ENCODE data around the gene TTLL11.

DNA sequence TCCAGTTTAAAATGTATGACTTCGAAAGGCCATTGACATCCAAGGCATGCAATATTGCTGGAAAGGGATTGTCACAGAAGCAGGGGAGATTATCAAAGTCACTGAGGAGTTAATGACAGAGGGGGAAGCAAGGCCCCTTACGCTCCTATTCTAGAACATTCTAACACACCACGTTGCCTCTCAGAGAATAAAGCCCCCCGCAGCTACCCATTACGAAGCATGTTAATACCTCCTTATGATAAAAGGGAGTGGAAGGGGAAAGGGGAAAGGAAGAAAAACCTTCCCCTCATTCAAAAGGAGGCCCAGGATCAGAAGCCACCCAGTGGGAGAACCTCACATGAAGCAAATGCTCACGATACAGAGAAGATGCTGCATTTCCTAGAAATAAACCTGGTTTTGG is 228.0 kb downstream of the TTLL11 start:
- TF ChIP-seq, protein P1, sequence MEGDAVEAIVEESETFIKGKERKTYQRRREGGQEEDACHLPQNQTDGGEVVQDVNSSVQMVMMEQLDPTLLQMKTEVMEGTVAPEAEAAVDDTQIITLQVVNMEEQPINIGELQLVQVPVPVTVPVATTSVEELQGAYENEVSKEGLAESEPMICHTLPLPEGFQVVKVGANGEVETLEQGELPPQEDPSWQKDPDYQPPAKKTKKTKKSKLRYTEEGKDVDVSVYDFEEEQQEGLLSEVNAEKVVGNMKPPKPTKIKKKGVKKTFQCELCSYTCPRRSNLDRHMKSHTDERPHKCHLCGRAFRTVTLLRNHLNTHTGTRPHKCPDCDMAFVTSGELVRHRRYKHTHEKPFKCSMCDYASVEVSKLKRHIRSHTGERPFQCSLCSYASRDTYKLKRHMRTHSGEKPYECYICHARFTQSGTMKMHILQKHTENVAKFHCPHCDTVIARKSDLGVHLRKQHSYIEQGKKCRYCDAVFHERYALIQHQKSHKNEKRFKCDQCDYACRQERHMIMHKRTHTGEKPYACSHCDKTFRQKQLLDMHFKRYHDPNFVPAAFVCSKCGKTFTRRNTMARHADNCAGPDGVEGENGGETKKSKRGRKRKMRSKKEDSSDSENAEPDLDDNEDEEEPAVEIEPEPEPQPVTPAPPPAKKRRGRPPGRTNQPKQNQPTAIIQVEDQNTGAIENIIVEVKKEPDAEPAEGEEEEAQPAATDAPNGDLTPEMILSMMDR (conservative IDR thresholded peaks at IDR 0.05; ENCODE audit: low read depth, low read length): no peak
- no peak for TF ChIP-seq EZH2 (IDR thresholded peaks at IDR 0.05; ENCODE audit: low read length, unreplicated experiment)
- TF ChIP-seq EZH2phosphoT487 (IDR thresholded peaks at IDR 0.05; ENCODE audit: borderline replicate concordance, low read length): no peak
